ENCODE results near the gene PLK3.

DNA sequence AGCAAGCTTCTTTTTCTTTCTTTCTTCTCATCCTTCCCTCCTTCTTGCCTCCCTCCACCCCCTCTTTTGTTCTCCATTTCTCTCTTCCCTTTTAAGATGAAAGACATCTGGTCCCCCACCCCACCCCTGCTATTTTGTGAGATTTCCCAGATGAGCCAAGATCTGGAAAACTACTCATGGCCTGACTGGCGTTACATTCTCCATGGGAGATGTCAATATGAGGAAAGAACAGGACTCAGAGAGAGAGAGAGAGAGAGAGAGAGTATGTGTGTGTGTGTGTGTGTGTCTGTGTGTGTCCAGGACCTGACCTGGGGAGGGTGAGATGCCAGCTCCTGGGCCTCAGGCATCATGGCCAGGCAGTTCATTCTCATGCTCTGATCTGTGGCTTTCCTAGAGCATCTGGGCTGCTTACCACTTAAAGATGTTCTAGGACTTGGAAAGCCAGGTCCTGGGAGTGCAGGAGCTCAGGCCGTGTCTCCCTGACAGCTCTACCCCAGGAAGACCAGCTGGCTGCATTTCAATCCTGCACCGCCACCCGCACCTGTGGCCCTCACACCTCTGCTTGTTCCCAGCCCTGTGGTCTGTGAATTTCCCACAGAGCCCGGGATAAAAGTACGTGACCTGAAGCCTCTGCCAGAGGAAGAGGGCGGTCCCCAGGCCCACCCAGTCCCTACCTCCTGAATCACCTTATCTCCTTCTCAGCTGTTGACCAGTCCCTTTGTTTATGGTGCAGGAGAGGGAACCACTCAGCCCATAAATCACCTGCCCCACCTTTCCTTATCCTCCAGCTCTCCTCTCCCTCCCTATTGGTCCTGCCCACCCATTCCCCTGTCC lies 9.0 kb upstream of the PLK3 start:
- no peak for TF ChIP-seq ZC3H10 (CRISPR knock-in tag; IDR thresholded peaks at IDR 0.05)
- TF ChIP-seq, protein P1, sequence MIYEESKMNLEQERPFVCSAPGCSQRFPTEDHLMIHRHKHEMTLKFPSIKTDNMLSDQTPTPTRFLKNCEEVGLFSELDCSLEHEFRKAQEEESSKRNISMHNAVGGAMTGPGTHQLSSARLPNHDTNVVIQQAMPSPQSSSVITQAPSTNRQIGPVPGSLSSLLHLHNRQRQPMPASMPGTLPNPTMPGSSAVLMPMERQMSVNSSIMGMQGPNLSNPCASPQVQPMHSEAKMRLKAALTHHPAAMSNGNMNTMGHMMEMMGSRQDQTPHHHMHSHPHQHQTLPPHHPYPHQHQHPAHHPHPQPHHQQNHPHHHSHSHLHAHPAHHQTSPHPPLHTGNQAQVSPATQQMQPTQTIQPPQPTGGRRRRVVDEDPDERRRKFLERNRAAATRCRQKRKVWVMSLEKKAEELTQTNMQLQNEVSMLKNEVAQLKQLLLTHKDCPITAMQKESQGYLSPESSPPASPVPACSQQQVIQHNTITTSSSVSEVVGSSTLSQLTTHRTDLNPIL (CRISPR knock-in tag; IDR thresholded peaks at IDR 0.05; ENCODE audit: low read depth): no peak
- no peak for TF ChIP-seq GLIS3 (CRISPR knock-in tag; IDR thresholded peaks at IDR 0.05)
- TF ChIP-seq ISL1 (CRISPR knock-in tag; IDR thresholded peaks at IDR 0.05): no peak
- TF ChIP-seq, protein P2, sequence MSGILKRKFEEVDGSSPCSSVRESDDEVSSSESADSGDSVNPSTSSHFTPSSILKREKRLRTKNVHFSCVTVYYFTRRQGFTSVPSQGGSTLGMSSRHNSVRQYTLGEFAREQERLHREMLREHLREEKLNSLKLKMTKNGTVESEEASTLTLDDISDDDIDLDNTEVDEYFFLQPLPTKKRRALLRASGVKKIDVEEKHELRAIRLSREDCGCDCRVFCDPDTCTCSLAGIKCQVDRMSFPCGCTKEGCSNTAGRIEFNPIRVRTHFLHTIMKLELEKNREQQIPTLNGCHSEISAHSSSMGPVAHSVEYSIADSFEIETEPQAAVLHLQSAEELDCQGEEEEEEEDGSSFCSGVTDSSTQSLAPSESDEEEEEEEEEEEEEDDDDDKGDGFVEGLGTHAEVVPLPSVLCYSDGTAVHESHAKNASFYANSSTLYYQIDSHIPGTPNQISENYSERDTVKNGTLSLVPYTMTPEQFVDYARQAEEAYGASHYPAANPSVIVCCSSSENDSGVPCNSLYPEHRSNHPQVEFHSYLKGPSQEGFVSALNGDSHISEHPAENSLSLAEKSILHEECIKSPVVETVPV (CRISPR knock-in tag; IDR thresholded peaks at IDR 0.05): no peak
